SU-DHL-6 (cell line): ENCODE results near the gene MCMBP.

Experiments
- H2AFZ ChIP-seq: fragments of 200-600 bp; sonication (generic); 2 replicates; pipeline ENCODE4 v1.6.1; 2014; ENCODE audit warnings: low read depth, mild to moderate bottlenecking, moderate library complexity, mixed read lengths, antibody characterized with exemption, low read length; ENCODE audit not compliant: severe bottlenecking
- H3F3A ChIP-seq: fragments of 200-600 bp; shearing (Covaris generic); 2 replicates; pipeline ENCODE4 v1.6.0; 2016; ENCODE audit warnings: antibody characterized with exemption, mild to moderate bottlenecking; ENCODE audit not compliant: insufficient read depth
- H3K27ac ChIP-seq: fragments of 200-600 bp; sonication (generic); 2 replicates; pipeline ENCODE4 v1.5.1; 2016; ENCODE audit warnings: low read depth, mild to moderate bottlenecking, low read length, moderate library complexity, mixed read lengths
- H3K27me3 ChIP-seq: fragments of 200-600 bp; sonication (generic), shearing (Covaris generic); 2 replicates; pipeline ENCODE4 v1.6.0; 2014; ENCODE audit warnings: mild to moderate bottlenecking, low read length
- H3K36me3 ChIP-seq: fragments of 200-600 bp; sonication (generic); 2 replicates; pipeline ENCODE4 v1.6.1; 2014; ENCODE audit warnings: mild to moderate bottlenecking, low read length, mixed read lengths
- H3K4me2 ChIP-seq: fragments of 300-600, 200-600 bp; shearing (Covaris generic), sonication (generic); 2 replicates; pipeline ENCODE4 v1.6.0; 2014; ENCODE audit warnings: low read length, low read depth, mild to moderate bottlenecking; ENCODE audit not compliant: poor library complexity, severe bottlenecking
- H3K4me3 ChIP-seq: fragments of 200-600 bp; sonication (generic); 2 replicates; pipeline ENCODE4 v1.5.1; 2014; ENCODE audit warnings: antibody characterized with exemption, low read length, mild to moderate bottlenecking, mixed read lengths; ENCODE audit not compliant: insufficient read depth, poor library complexity, severe bottlenecking
- H3K79me2 ChIP-seq: fragments of 200-600 bp; sonication (generic); 2 replicates; pipeline ENCODE4 v1.6.1; 2014; ENCODE audit warnings: mild to moderate bottlenecking, low read length, moderate library complexity; ENCODE audit not compliant: insufficient read depth
- H3K9ac ChIP-seq: fragments of 200-600 bp; sonication (generic); 2 replicates; pipeline ENCODE4 v1.7.0; 2014; ENCODE audit warnings: mild to moderate bottlenecking, low read length
- H3K9me2 ChIP-seq: fragments of 200-600 bp; sonication (generic); replicated peaks from 2 replicates; pipeline ENCODE4 v1.6.1; 2014; ENCODE audit warnings: low read length; ENCODE audit not compliant: insufficient read depth
- H3K9me3 ChIP-seq: fragments of 200-600 bp; sonication (generic); 2 replicates; pipeline ENCODE4 v1.6.1; 2014; ENCODE audit warnings: low read length, mixed read lengths; ENCODE audit not compliant: insufficient read depth
- H4K20me1 ChIP-seq: fragments of 200-600 bp; sonication (generic); 2 replicates; pipeline ENCODE4 v1.6.1; 2014; ENCODE audit warnings: low read depth, mild to moderate bottlenecking, antibody characterized with exemption, low read length, moderate library complexity, mixed read lengths
- CTCF ChIP-seq: fragments of 200-600 bp; sonication (generic); IDR thresholded peaks from one replicate; pipeline ENCODE4 v1.5.1; 2017; ENCODE audit warnings: antibody characterized with exemption, mild to moderate bottlenecking, low read length, moderate library complexity; ENCODE audit not compliant: insufficient read depth, poor library complexity, severe bottlenecking
- EZH2phosphoT487 ChIP-seq: fragments of 200-600 bp; sonication (generic), shearing (Covaris generic); conservative IDR thresholded peaks from 2 replicates; pipeline ENCODE4 v1.6.1; 2018; ENCODE audit warnings: mild to moderate bottlenecking, antibody characterized with exemption, low read length, moderate library complexity, mixed read lengths

MCMBP gene

DNA sequence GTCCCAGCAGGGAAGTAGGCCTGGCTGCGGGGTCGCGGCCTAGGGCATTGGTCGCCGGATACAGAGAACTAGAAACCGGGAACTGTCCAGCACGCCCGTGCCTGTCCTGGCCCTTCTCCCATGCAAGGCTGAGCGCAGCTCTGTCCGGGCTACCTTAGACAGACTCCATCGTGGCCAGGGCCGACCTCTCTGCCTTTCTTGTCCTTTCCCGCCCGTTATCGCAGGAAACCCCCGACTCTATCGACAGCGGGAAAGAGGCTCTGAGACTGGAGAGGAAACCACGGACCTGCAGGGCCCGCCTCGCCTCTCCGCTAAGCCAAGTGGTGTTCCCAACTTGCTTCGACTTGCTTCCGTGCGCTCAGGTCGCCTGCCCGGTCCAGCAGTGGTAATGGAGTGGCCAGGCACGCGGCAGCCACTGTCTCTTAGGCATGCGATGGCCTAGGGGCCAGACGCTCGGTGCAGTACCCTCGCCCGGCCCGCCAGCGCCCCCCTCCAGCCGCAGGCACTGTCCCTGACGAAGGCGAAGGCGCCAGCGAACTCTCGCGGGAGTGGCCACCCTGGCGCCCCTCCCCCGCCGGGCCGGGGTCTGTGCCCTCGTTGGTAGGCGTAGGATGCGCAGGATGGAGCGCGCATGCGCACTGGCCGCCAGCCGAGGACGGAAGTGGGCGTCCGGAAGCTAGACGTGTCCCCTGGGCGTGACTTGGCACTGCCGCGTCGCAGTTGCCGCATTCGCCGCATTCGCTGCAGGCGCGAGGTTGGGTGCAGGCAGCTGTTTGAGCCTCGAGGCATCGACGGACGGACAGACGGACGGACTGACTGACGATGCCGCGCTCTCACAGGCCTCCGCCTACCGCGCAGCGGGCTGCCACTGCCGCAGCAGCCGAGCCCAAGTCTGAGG lies 54.4 kb downstream of the MCMBP start:
- no peaks in the 10 kb centered on the region for H3K9me3 ChIP-seq
- no peak for TF ChIP-seq CTCF
- H3K27me3 ChIP-seq = no peaks in the 10 kb centered on the region
- no peaks in the 10 kb centered on the region; the same call in 1 of the 2 replicates for H3K36me3 ChIP-seq
- no peak overlapping the region for H3K9ac ChIP-seq
- no peaks in the 10 kb centered on the region for H4K20me1 ChIP-seq
- H3K27ac ChIP-seq = no peak overlapping the region
- H3K79me2 ChIP-seq = no peaks in the 10 kb centered on the region
- H3F3A ChIP-seq = no peaks in the 10 kb centered on the region; the same call in 1 of the 2 replicates
- no peak overlapping the region for H2AFZ ChIP-seq
- no peaks in the 10 kb centered on the region for H3K9me2 ChIP-seq
- H3K4me2 ChIP-seq = no peak overlapping the region
- no peak overlapping the region for H3K4me3 ChIP-seq

GRCh38 chr10:119815671-119816070 lies 57.0 kb downstream of the MCMBP start:
- H4K20me1 ChIP-seq = no peaks in the 10 kb centered on the region
- no peak for TF ChIP-seq EZH2phosphoT487
- TF ChIP-seq CTCF = no peak
- H2AFZ ChIP-seq = no peak overlapping the region
- no peaks in the 10 kb centered on the region for H3K9me2 ChIP-seq
- H3K79me2 ChIP-seq = no peaks in the 10 kb centered on the region
- no peak overlapping the region for H3K4me2 ChIP-seq
- H3K36me3 ChIP-seq = no peaks in the 10 kb centered on the region
- H3K27ac ChIP-seq = no peak overlapping the region
- H3K9ac ChIP-seq = no peak overlapping the region
- no peaks in the 10 kb centered on the region for H3K27me3 ChIP-seq
- no peaks in the 10 kb centered on the region for H3K9me3 ChIP-seq
- H3K4me3 ChIP-seq = no peak overlapping the region
- no peaks in the 10 kb centered on the region; the same call in 1 of the 2 replicates for H3F3A ChIP-seq

DNA sequence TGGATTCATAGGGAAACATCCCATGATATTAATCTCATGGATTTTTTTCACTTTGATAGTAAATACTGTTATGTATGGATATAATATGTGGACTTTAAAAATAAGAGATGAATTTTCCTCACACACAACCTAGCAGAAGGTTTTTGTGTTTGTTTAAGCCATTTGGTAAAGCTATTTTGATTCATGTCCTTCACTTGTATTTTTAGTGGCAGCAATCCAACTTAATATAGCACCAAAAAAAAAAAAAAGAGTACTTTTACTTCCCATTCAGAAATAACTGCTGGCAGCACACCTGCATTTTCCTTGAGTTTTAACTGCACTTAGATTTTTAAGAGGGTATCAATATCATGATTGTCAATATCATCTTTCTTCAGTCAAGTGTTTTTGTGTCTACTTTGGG lies 60.0 kb downstream of the MCMBP start:
- Histone ChIP-seq H4K20me1 (no peaks in the 10 kb centered on the region), H3K4me3 (no peak overlapping the region), H3K79me2 (no peaks in the 10 kb centered on the region), H2AFZ (no peak overlapping the region), H3K9ac (no peak overlapping the region), H3K27ac (no peak overlapping the region), H3K9me2 (no peaks in the 10 kb centered on the region), H3K36me3 (no peaks in the 10 kb centered on the region), H3K9me3 (no peaks in the 10 kb centered on the region), H3K4me2 (no peak overlapping the region), H3K27me3 (no peaks in the 10 kb centered on the region), H3F3A (no peaks in the 10 kb centered on the region)
- no peak for TF ChIP-seq EZH2phosphoT487
- no peak for TF ChIP-seq CTCF
